HEK293 (cell line): ENCODE results near the gene RSPH3.
"Not testable (repeated sequence)": the region's sequence is repeated elsewhere in the genome, so short reads cannot be mapped to it uniquely, and the experiment has no call there.

Experiments
- CTCF ChIA-PET: fragments of 350-600 bp; formaldehyde crosslinking; extraction: SDS; loops from one replicate; lab custom pipeline; 2021; ENCODE audit warnings: antibody characterized with exemption; lab: Yijun Ruan, JAX
- POLR2A ChIA-PET: fragments of 300-600 bp; formaldehyde crosslinking; extraction: SDS; loops from one replicate; lab custom pipeline; 2020; ENCODE audit warnings: antibody characterized with exemption, inconsistent platforms; lab: Yijun Ruan, JAX
- H3K27ac ChIP-seq: fragments of 200-500 bp; sonication (Bioruptor generic); 2 replicates; pipeline ENCODE4 v1.5.1; 2014; ENCODE audit warnings: low read depth, low read length, control low read depth, inconsistent platforms; ENCODE audit errors: extremely low read depth
- H3K36me3 ChIP-seq, 2 experiments: fragments of 200-500 bp in 1 of 2; sonication (Bioruptor generic) in 1 of 2; 1 replicate in 1 of 2; 2 replicates in 1 of 2; pipeline ENCODE4 v1.5.1; 2014 to 2017; ENCODE audit warnings: inconsistent platforms in 2 of 2, low read length in 2 of 2; ENCODE audit not compliant: control insufficient read depth in 2 of 2, insufficient read depth in 1 of 2
- H3K4me1 ChIP-seq: fragments of 200-500 bp; sonication (Bioruptor generic); 2 replicates; pipeline ENCODE4 v1.5.1; 2014; ENCODE audit warnings: mild to moderate bottlenecking, low read length, inconsistent platforms; ENCODE audit not compliant: control insufficient read depth, insufficient read depth
- H3K4me3 ChIP-seq: 2 replicates; pipeline ENCODE4 v1.5.1; 2011; ENCODE audit warnings: low read depth, mild to moderate bottlenecking, control low read depth, low read length, moderate library complexity
- H3K9me3 ChIP-seq: fragments of 200-500 bp; sonication (Bioruptor generic); 2 replicates; pipeline ENCODE4 v1.5.1; 2014; ENCODE audit warnings: low read depth, low read length, inconsistent platforms; ENCODE audit not compliant: control insufficient read depth, insufficient read depth
- ATF2 ChIP-seq: fragments of 450-650 bp; formaldehyde crosslinking; IDR thresholded peaks from 2 replicates; pipeline ENCODE4 v1.5.1; 2016; ENCODE audit warnings: missing biosample characterization, missing genetic modification characterization, low read depth
- GLIS2 ChIP-seq: fragments of 450-650 bp; formaldehyde crosslinking; IDR thresholded peaks from 2 replicates; pipeline ENCODE4 v1.5.1; 2016; ENCODE audit warnings: missing biosample characterization, missing genetic modification characterization
- HOXA7 ChIP-seq: sonication (generic); formaldehyde crosslinking; IDR thresholded peaks from 2 replicates; pipeline ENCODE4 v1.8.1; 2022; ENCODE audit warnings: missing genetic modification reagents, borderline replicate concordance
- KLF9 ChIP-seq: fragments of 450-650 bp; formaldehyde crosslinking; IDR thresholded peaks from 2 replicates; pipeline ENCODE4 v1.5.1; 2016; ENCODE audit warnings: missing biosample characterization, missing genetic modification characterization, low read depth
- PBX3 ChIP-seq: sonication (generic); formaldehyde crosslinking; IDR thresholded peaks from 2 replicates; pipeline ENCODE4 v1.8.1; 2022; ENCODE audit warnings: mild to moderate bottlenecking, moderate library complexity, missing genetic modification reagents
- WT1 ChIP-seq: fragments of 450-650 bp; formaldehyde crosslinking; IDR thresholded peaks from 2 replicates; pipeline ENCODE4 v1.5.1; 2016; ENCODE audit warnings: missing biosample characterization, missing genetic modification characterization
- ZBTB1 ChIP-seq: fragments of 450-650 bp; formaldehyde crosslinking; IDR thresholded peaks from 2 replicates; pipeline ENCODE4 v1.5.1; 2016; ENCODE audit warnings: missing biosample characterization, missing genetic modification characterization
- ZBTB7A ChIP-seq: fragments of 450-650 bp; formaldehyde crosslinking; IDR thresholded peaks from 2 replicates; pipeline ENCODE4 v1.5.1; 2016; ENCODE audit warnings: low read depth, missing biosample characterization, missing genetic modification characterization
- ZEB2 ChIP-seq: fragments of 450-650 bp; formaldehyde crosslinking; IDR thresholded peaks from 2 replicates; pipeline ENCODE4 v1.5.1; 2016; ENCODE audit warnings: missing biosample characterization, missing genetic modification characterization
- ZNF132 ChIP-seq: fragments of 450-650 bp; formaldehyde crosslinking; IDR thresholded peaks from 2 replicates; pipeline ENCODE4 v1.5.1; 2017; ENCODE audit warnings: missing biosample characterization, missing genetic modification characterization, borderline replicate concordance
- ZNF140 ChIP-seq: fragments of 450-650 bp; formaldehyde crosslinking; IDR thresholded peaks from 2 replicates; pipeline ENCODE4 v1.5.1; 2016; ENCODE audit warnings: missing biosample characterization, missing genetic modification characterization
- ZNF223 ChIP-seq: fragments of 450-650 bp; formaldehyde crosslinking; IDR thresholded peaks from 2 replicates; pipeline ENCODE4 v1.5.1; 2016; ENCODE audit warnings: missing biosample characterization, missing genetic modification characterization
- ZNF24 ChIP-seq: fragments of 450-650 bp; formaldehyde crosslinking; IDR thresholded peaks from 2 replicates; pipeline ENCODE4 v1.5.1; 2016; ENCODE audit warnings: missing biosample characterization, missing genetic modification characterization
- ZNF350 ChIP-seq: fragments of 450-650 bp; formaldehyde crosslinking; IDR thresholded peaks from 2 replicates; pipeline ENCODE4 v1.5.0; 2017; ENCODE audit warnings: missing biosample characterization, mild to moderate bottlenecking, missing genetic modification characterization
- ZNF629 ChIP-seq: fragments of 450-650 bp; formaldehyde crosslinking; IDR thresholded peaks from 2 replicates; pipeline ENCODE4 v1.5.1; 2017; ENCODE audit warnings: missing biosample characterization, missing genetic modification characterization
- ZNF670 ChIP-seq: fragments of 450-650 bp; formaldehyde crosslinking; IDR thresholded peaks from 2 replicates; pipeline ENCODE4 v1.5.1; 2016; ENCODE audit warnings: missing biosample characterization, missing genetic modification characterization, low read depth
- TF ChIP-seq, protein P1 (sequence below): fragments of 450-650 bp; formaldehyde crosslinking; optimal IDR thresholded peaks from 2 replicates; pipeline ENCODE3; 2016; ENCODE audit warnings: missing biosample characterization, mild to moderate bottlenecking, missing genetic modification characterization
- TF ChIP-seq, protein P2 (sequence below): fragments of 450-650 bp; formaldehyde crosslinking; IDR thresholded peaks from 2 replicates; pipeline ENCODE4 v1.5.1; 2016; ENCODE audit warnings: missing biosample characterization, missing genetic modification characterization
- TF ChIP-seq, protein P3 (sequence below): fragments of 450-650 bp; formaldehyde crosslinking; IDR thresholded peaks from 2 replicates; pipeline ENCODE4 v1.5.1; 2017; ENCODE audit warnings: missing biosample characterization, missing genetic modification characterization

RSPH3 gene

GRCh38 chr6:158991017-158991723 is 8.8 kb downstream of the RSPH3 start:
- Histone ChIP-seq H3K9me3 (no peaks in the 10 kb centered on the region), H3K36me3 (peaks cover 0 to 12% of the 10 kb centered on the region in 2 experiments; a peak in 2 of 3 replicates), H3K27ac (no peak overlapping the region), H3K4me1 (no peaks in the 10 kb centered on the region), H3K4me3 (no peak overlapping the region)
- TF ChIP-seq ZNF350 (no peak), ZBTB7A (tag by site-specific recombination) (no peak), PBX3 (no peak), ATF2 (tag by site-specific recombination) (no peak)
- TF ChIP-seq, protein P1, sequence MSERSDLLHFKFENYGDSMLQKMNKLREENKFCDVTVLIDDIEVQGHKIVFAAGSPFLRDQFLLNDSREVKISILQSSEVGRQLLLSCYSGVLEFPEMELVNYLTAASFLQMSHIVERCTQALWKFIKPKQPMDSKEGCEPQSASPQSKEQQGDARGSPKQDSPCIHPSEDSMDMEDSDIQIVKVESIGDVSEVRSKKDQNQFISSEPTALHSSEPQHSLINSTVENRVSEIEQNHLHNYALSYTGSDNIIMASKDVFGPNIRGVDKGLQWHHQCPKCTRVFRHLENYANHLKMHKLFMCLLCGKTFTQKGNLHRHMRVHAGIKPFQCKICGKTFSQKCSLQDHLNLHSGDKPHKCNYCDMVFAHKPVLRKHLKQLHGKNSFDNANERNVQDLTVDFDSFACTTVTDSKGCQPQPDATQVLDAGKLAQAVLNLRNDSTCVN (tag by site-specific recombination), result no peak
- POLR2A ChIA-PET, result no interaction called here
- CTCF ChIA-PET, result interaction anchor here (0.6 to 1.1 kb wide), 3 partner anchors 51 to 299 kb away, joined by 3 read pairs; no protein-coding TSS in a partner anchor

DNA sequence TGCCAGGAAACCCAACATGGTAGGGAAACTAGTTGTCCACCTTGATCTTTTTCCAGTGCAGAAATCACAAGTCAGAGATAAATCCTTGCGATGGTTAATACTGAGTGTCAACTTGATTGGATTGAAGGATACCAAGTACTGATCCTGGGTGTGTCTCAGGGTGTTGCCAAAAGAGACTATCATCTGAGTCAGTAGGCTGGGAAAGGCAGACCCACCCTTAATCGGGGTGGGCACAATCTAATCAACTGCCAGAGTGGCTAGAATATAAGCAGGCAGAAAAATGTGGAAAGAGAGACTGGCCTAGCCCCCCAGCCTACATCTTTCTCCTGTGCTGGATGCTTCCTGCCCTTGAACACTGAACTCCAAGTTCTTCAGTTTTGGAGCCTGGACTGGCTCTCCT is 10.3 kb downstream of the RSPH3 start:
- H3K27ac ChIP-seq, H3K4me3 ChIP-seq, H3K4me1 ChIP-seq, H3K9me3 ChIP-seq, POLR2A ChIA-PET: not testable (repeated sequence)
- H3K36me3 ChIP-seq, result peaks cover 0 to 12% of the 10 kb centered on the region in 2 experiments; a peak in 2 of 3 replicates
- CTCF ChIA-PET, result interaction anchor here (0.7 to 1.1 kb wide), 3 partner anchors 53 to 344 kb away, joined by 3 to 5 read pairs (median 4); no protein-coding TSS in a partner anchor

GRCh38 chr6:158988477-158988876 is 11.5 kb downstream of the RSPH3 start:
- Histone ChIP-seq H3K36me3 (peaks cover 0 to 10% of the 10 kb centered on the region in 2 experiments; a peak in 2 of 3 replicates), H3K4me3 (no peak overlapping the region), H3K4me1 (no peaks in the 10 kb centered on the region), H3K9me3 (no peaks in the 10 kb centered on the region), H3K27ac (no peak overlapping the region)
- CTCF ChIA-PET, result interaction anchor here (0.6 to 1.5 kb wide), 5 partner anchors 16 to 602 kb away, joined by 3 to 5 read pairs (median 4); no protein-coding TSS in a partner anchor
- POLR2A ChIA-PET, result no interaction called here
- no peak for TF ChIP-seq ZNF629 (tag by site-specific recombination)
- no peak for TF ChIP-seq ZNF670 (tag by site-specific recombination)
- TF ChIP-seq, protein P2, sequence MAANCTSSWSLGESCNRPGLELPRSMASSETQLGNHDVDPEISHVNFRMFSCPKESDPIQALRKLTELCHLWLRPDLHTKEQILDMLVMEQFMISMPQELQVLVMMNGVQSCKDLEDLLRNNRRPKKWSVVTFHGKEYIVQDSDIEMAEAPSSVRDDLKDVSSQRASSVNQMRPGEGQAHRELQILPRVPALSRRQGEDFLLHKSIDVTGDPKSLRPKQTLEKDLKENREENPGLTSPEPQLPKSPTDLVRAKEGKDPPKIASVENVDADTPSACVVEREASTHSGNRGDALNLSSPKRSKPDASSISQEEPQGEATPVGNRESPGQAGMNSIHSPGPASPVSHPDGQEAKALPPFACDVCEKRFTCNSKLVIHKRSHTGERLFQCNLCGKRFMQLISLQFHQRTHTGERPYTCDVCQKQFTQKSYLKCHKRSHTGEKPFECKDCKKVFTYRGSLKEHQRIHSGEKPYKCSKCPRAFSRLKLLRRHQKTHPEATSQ, result no peak
- TF ChIP-seq GLIS2 (tag by site-specific recombination), result no peak
- TF ChIP-seq, protein P3, sequence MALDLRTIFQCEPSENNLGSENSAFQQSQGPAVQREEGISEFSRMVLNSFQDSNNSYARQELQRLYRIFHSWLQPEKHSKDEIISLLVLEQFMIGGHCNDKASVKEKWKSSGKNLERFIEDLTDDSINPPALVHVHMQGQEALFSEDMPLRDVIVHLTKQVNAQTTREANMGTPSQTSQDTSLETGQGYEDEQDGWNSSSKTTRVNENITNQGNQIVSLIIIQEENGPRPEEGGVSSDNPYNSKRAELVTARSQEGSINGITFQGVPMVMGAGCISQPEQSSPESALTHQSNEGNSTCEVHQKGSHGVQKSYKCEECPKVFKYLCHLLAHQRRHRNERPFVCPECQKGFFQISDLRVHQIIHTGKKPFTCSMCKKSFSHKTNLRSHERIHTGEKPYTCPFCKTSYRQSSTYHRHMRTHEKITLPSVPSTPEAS (tag by site-specific recombination), result no peak
- TF ChIP-seq ZBTB1, result no peak
- no peak for TF ChIP-seq ZNF223 (tag by site-specific recombination)
- TF ChIP-seq WT1 (tag by site-specific recombination), result no peak
- no peak for TF ChIP-seq KLF9 (tag by site-specific recombination)
- no peak for TF ChIP-seq ZEB2 (tag by site-specific recombination)
- TF ChIP-seq ZNF24, result no peak
- no peak for TF ChIP-seq ZNF132
- TF ChIP-seq HOXA7 (CRISPR knock-in tag), result no peak
- no peak for TF ChIP-seq ZNF140
